ENCODE data around the gene YWHAB. TPM values are rescaled to one million over a fixed set of nuclear protein-coding genes. Genes with fewer than 3 reads are reported as not detected.

YWHAB gene
- total RNA-seq, 4 donors from 2014 or later, result 110 to 170 (median 133) TPM

- peaks cover 5 to 27% (median 8%) of the 10 kb centered on the region in 3 donors for H3K4me1 ChIP-seq
- H3K9me3 ChIP-seq, result no peaks in the 10 kb centered on the region
- TF ChIP-seq POLR2A (IDR thresholded peaks at IDR 0.05) (no peak), CTCF (IDR thresholded peaks at IDR 0.05) (no peak)
- H3K4me3 ChIP-seq, result peak overlapping the region; percentile 68 to 84 (median 70)
- peaks cover 0 to 57% (median 18%) of the 10 kb centered on the region in 3 donors for H3K36me3 ChIP-seq
- no peak for DNase-seq
- intact Hi-C loops (cut with DNase I), result no loop called here
- no peaks in the 10 kb centered on the region for H3K27me3 ChIP-seq
- 26 to 35% methylated on average over 14 of the region's 14 CpGs for WGBS, 2 donors
- peak overlapping the region in 2 of 4 donors; percentile 15 to 56 for H3K27ac ChIP-seq
Measured at GRCh38 chr20:44908987-44909871, 23.7 kb downstream of the YWHAB start.

- Histone ChIP-seq H3K4me3 (peak within 1 kb of the TSS; percentile 68 to 84 (median 70)), H3K4me1 (peaks cover 5 to 27% (median 8%) of the 10 kb centered on the region in 3 donors), H3K27me3 (no peaks in the 10 kb centered on the region), H3K27ac (peak within 1 kb of the TSS in 3 of 4 donors; percentile 15 to 56 (median 30)), H3K36me3 (peaks cover 0 to 49% (median 16%) of the 10 kb centered on the region in 3 donors), H3K9me3 (no peaks in the 10 kb centered on the region)
- WGBS, 2 donors, result 3 to 6% methylated on average over 14 to 24 of the region's 61 CpGs
- intact Hi-C loops (cut with DNase I), result no loop called here
- DNase-seq, result no peak
- TF ChIP-seq POLR2A (IDR thresholded peaks at IDR 0.05), result peak in 1 of 4 donors; percentile 23
- TF ChIP-seq CTCF (IDR thresholded peaks at IDR 0.05), result no peak
Measured at GRCh38 chr20:44909872-44910689, 24.6 kb downstream of the YWHAB start, which contains the start of gene PABPC1L. Gene PABPC1L (plus strand): TSS chr20:44910060. CDS start chr20:44910144, 84 bp downstream.

GRCh38 chr20:44910690-44911262 is 25.3 kb downstream of the YWHAB start:
- peak overlapping the region in 1 of 4 donors; percentile 56 for H3K27ac ChIP-seq
- no peak for DNase-seq
- peak overlapping the region; percentile 68 to 84 (median 70) for H3K4me3 ChIP-seq
- TF ChIP-seq POLR2A (IDR thresholded peaks at IDR 0.05) (no peak), CTCF (IDR thresholded peaks at IDR 0.05) (no peak)
- peaks cover 0 to 42% (median 15%) of the 10 kb centered on the region in 3 donors for H3K36me3 ChIP-seq
- no peaks in the 10 kb centered on the region for H3K9me3 ChIP-seq
- WGBS, 2 donors, result 84 to 86% methylated on average over 8 to 9 of the region's 17 CpGs
- peaks cover 5 to 27% (median 8%) of the 10 kb centered on the region in 3 donors for H3K4me1 ChIP-seq
- intact Hi-C loops (cut with DNase I), result no loop called here
- no peaks in the 10 kb centered on the region for H3K27me3 ChIP-seq

GRCh38 chr20:44911264-44911921 is 25.9 kb downstream of the YWHAB start:
- TF ChIP-seq POLR2A (IDR thresholded peaks at IDR 0.05) (no peak), CTCF (IDR thresholded peaks at IDR 0.05) (peak in 3 of 6 experiments; percentile 4 to 34 (median 12))
- WGBS, 2 donors, result 52 to 65% methylated on average over 19 to 21 of the region's 21 CpGs
- Histone ChIP-seq H3K27ac (no peak overlapping the region), H3K27me3 (no peaks in the 10 kb centered on the region), H3K4me1 (peaks cover 5 to 27% (median 8%) of the 10 kb centered on the region in 3 donors), H3K9me3 (no peaks in the 10 kb centered on the region), H3K4me3 (no peak overlapping the region), H3K36me3 (peaks cover 0 to 40% (median 10%) of the 10 kb centered on the region in 3 donors)
- DNase-seq, result no peak
- intact Hi-C loops (cut with DNase I), result no loop called here
